HG02798 (cell line): ENCODE data around the gene LRRTM4.

Source experiments
- ATAC-seq: cut with Tn5 transposase; IDR thresholded peaks from one replicate; pipeline ENCODE4 v1.9.1; 2021; ENCODE audit warnings: mild to moderate bottlenecking; ENCODE audit not compliant: unreplicated experiment, poor library complexity

LRRTM4 gene

GRCh38 chr2:77521931-77522470, at the start of gene LRRTM4:
TSS of gene LRRTM4 (minus strand) at chr2:77522376.
- no peak for ATAC-seq

GRCh38 chr2:77571545-77571944, 49.4 kb upstream of the LRRTM4 start:
- no peak for ATAC-seq

- ATAC-seq = no peak
These were observed 45.5 kb upstream of the LRRTM4 start for GRCh38 chr2:77567723-77568122.

- ATAC-seq = no peak
These were observed 44.4 kb upstream of the LRRTM4 start for GRCh38 chr2:77566582-77566981.

- no peak for ATAC-seq
These were observed 44.0 kb upstream of the LRRTM4 start for GRCh38 chr2:77566131-77566530.

- no peak for ATAC-seq
These were observed 30.8 kb upstream of the LRRTM4 start for GRCh38 chr2:77552956-77553355.

GRCh38 chr2:77538031-77538430, 15.9 kb upstream of the LRRTM4 start:
- no peak for ATAC-seq

- ATAC-seq = no peak
These were observed 712 bp upstream of the LRRTM4 start for GRCh38 chr2:77522888-77523287.

- no peak for ATAC-seq
These were observed 656 bp downstream of the LRRTM4 start for GRCh38 chr2:77521548-77521891.

GRCh38 chr2:77520641-77521547, 1.3 kb downstream of the LRRTM4 start:
- ATAC-seq = no peak

GRCh38 chr2:77519888-77520506, 2.2 kb downstream of the LRRTM4 start:
- ATAC-seq = no peak

- no peak for ATAC-seq
These were observed 2.9 kb downstream of the LRRTM4 start for GRCh38 chr2:77519164-77519887.

- ATAC-seq = no peak
These were observed 3.9 kb downstream of the LRRTM4 start for GRCh38 chr2:77518311-77518710.

- ATAC-seq = no peak
These were observed 9.0 kb downstream of the LRRTM4 start for GRCh38 chr2:77513191-77513590.

GRCh38 chr2:77512507-77512906, 9.7 kb downstream of the LRRTM4 start:
- no peak for ATAC-seq

- ATAC-seq = no peak
These were observed 13.7 kb downstream of the LRRTM4 start for GRCh38 chr2:77508511-77508910.

- no peak for ATAC-seq
These were observed 14.5 kb downstream of the LRRTM4 start for GRCh38 chr2:77507657-77508056.

- ATAC-seq = no peak
These were observed 34.0 kb downstream of the LRRTM4 start for GRCh38 chr2:77488141-77488540.

GRCh38 chr2:77487074-77487803, 34.9 kb downstream of the LRRTM4 start:
- ATAC-seq = no peak

GRCh38 chr2:77484026-77484425, 38.1 kb downstream of the LRRTM4 start:
- no peak for ATAC-seq
